ENCODE data around the gene VANGL2.

VANGL2 gene

GRCh38 chr1:160405331-160405877 is 5.0 kb downstream of the VANGL2 start:
- DNase-seq (ENCODE audit: low spot score) = no peak

- no peak for DNase-seq (ENCODE audit: low spot score)
Observed at GRCh38 chr1:160406131-160406968, 6.0 kb downstream of the VANGL2 start.

GRCh38 chr1:160407839-160408801 is 7.8 kb downstream of the VANGL2 start:
- no peak for DNase-seq (ENCODE audit: low spot score)

GRCh38 chr1:160408864-160409263 is 8.5 kb downstream of the VANGL2 start:
- no peak for DNase-seq (ENCODE audit: low spot score)

DNA sequence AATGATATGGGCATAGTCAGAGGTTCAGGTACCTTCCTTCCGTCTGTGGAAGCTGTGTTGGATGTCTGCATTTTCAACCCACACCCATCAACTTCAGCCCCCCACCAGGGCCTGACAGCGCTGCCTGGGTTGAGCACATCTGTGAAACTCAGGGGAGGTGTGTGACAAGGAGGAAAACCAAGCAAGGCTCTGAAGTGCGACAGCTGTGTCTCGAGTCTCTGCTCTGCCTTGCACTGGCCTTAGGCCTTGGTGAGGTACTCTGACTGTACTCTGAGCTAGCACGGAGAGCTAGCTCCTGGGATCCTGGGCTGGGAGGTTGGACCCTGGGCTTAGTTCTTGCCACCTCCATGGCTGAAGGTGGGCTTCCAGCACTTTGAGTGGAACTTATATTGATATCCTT is 9.1 kb downstream of the VANGL2 start:
- no peak for DNase-seq (ENCODE audit: low spot score)

DNA sequence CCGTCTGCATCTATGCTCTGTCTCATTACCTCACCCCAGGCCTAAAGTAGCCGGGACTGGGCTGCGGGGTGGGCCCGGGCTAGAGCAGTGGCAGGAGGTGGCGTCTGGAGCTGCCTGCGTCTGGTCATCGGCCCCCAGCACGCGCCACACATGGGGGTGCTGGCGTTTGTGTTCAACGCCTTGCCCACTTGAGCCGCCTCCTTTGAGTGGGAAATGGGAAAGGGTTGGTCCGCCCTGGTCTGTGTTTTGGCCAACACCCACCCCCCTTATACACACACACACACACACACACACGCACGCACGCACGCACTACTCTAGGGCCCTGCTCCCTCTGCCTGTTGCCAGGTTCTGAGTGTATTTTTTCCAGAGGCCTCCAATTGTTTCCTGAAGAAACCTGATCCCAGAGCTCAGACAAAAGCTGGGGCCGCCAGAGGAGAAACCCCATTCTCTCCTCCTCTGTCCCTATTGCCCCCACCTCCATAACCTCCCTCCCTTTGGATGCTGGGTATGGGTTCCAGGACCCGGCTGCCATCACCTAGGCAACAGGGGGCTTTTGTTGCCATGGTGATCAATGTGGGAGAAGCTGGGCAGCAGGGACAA is 10.1 kb downstream of the VANGL2 start:
- no peak for DNase-seq (ENCODE audit: low spot score)

GRCh38 chr1:160411271-160412027 is 11.1 kb downstream of the VANGL2 start:
- no peak for DNase-seq (ENCODE audit: low spot score)

- no peak for DNase-seq (ENCODE audit: low spot score)
Observed at GRCh38 chr1:160412028-160412362, 11.6 kb downstream of the VANGL2 start.

DNA sequence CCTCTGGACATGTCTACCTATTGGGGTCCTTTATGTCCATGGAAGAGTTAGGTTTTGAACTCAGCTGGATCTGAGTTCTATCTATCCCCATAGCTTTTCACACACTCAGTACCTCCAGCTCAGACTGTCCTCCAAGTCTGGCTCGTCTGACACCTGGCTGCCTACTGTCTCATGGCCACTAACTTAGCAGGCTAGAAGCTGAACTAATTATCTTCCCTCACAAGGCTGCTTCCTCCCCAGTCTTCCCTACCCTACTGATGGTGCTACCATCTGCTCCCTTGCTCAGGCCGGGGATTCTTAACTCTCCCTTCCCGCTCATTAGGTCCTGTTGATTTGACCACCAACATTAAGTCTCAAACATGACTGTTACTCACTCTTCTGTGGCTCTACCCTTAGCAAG is 13.4 kb downstream of the VANGL2 start:
- no peak for DNase-seq (ENCODE audit: low spot score)

- DNase-seq (ENCODE audit: low spot score) = no peak
Observed at GRCh38 chr1:160414881-160415280, 14.5 kb downstream of the VANGL2 start.

- DNase-seq (ENCODE audit: low spot score) = no peak
Observed at GRCh38 chr1:160415696-160416290, 15.4 kb downstream of the VANGL2 start.

GRCh38 chr1:160416369-160416768 is 16.0 kb downstream of the VANGL2 start:
- DNase-seq (ENCODE audit: low spot score) = no peak

DNA sequence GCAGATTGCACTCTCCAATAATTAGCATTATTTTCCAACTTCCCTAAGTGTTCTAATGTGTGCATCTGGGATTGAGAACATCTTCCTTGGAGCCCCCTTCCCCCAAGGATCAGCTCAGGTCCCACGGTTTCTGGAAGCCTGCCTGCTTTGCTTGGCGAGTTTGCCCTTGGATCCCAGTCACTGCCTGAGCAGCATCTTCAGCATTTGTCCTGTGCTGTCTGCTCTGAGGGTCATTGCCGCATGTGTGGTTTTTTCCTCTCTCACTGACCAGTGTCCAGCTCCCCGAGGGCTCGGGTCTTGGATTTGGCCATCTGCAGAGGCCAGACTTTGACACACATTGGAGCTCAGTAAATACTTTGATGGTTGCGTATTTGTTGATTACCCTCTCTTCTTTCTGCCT is 18.1 kb downstream of the VANGL2 start:
- DNase-seq (ENCODE audit: low spot score) = no peak

DNA sequence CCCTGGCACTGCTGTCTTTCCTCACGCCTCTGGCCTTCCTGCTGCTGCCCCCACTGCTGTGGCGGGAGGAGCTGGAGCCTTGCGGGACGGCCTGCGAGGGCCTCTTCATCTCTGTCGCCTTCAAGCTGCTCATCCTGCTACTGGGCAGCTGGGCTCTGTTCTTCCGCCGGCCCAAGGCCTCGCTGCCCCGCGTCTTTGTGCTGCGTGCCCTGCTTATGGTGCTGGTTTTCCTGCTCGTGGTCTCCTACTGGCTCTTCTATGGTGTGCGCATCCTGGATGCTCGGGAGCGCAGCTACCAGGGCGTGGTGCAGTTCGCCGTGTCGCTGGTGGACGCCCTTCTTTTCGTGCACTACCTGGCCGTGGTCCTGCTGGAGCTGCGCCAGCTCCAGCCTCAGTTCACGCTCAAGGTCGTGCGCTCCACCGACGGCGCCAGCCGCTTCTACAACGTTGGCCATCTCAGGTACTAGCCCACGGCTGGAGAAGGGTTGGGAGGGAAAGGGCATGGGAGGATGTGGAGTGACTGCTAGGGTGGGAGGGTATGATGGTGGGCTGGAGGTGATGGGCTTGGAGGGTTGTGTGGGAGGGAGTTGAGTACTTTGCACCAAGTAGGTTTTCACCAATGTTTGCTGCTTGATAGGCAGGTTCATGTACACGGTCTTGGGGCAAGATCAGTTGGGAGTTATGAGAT is 18.9 kb downstream of the VANGL2 start:
- no peak for DNase-seq (ENCODE audit: low spot score)

DNA sequence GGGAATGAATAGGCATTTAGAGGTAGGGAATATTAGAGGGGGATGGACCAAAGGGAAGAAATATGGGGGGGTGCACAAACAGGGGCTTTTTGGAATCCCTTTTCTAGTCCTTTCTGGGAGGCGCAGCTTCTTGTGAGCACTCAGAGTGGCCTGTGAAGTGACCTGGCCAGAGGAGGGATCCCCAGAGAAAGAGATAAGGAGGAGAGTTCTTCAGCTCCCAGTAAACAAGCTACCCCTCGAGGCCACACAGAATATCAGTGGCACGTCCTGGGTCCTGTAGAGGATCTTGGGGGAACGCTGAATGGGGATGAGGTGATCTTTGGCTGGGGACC is 19.4 kb downstream of the VANGL2 start:
- DNase-seq (ENCODE audit: low spot score) = no peak

DNA sequence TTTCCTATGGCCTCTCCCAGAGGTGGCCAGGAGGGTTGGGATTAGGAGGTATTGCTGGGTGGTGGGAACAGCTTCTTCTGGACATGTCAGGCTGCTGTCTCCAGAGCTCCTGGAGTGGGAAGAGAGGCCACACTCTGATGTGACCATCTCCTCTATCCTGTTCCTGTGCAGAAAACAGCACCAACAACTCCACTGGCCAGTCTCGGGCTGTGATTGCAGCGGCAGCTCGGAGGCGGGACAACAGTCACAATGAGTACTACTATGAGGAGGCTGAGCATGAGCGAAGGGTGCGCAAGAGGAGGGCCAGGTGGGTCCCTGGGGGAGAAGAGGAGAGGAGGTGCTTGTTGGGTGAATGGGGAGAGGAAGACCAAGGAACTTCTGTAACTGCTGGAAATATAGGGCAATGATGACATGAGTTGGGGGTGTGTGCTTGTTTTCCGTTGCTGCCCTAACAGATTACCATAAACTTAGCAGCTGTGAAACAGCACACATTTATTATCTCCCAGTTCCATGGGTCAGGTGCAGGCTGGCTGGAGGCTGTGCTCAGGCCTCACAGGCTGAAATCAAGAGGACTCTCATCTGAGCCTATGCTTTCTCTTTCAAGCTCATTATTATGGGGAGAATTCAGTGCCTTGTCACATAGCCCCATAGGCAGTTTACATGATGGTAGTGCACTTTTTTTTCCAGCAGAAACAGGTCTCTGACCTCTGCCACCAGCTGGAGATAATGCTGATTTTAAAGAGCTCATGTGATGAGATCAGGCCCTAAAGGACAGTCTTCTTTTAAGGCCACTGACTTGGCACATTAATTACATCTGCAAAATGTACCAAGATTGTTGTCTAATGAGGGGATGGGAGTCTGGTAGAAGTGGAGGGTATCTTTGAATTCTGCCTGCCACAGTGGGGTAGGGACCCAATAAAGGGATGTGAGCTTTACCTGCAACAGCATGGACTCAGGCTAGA is 20.8 kb downstream of the VANGL2 start:
- no peak for DNase-seq (ENCODE audit: low spot score)

DNA sequence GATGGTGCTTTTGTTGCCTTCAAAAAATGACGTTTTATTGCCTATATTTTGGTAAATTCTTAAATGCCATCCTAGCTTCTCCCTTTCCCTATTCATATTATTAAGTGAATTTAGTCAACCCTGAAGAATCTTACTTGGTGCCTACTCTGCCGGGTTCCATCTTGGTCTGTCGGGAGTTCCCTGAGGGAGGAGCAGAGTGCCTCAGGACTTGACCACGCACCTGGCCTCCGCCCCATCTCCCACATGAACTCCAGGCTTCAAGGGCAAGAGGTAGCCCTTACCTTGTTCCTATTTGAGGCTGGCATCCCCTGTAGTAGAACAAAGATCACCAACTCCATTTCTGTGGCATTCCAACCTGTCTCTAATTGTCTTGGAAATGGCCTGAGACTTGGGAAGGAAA is 21.5 kb downstream of the VANGL2 start:
- no peak for DNase-seq (ENCODE audit: low spot score)

GRCh38 chr1:160423966-160424365 is 23.6 kb downstream of the VANGL2 start:
- DNase-seq (ENCODE audit: low spot score) = no peak

DNA sequence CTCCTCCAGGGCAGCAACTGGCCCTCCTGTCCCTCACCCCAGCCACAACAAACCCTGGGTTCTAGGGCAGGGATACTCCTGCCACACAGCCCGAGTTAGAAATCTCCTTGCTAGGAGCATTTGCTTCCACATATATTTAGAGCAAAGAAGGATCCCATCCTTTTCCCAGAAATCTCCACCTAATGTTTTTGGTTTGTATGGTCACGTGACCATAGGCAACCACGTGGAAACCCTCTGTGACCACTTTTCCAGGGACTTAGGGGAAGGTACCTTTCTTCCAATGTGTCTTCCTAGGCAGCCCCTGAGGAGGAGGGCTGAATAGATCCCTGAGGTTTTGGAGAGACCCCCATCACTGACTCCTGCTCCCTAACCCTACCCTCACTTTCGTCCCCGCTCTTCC is 25.5 kb downstream of the VANGL2 start:
- no peak for DNase-seq (ENCODE audit: low spot score)

DNA sequence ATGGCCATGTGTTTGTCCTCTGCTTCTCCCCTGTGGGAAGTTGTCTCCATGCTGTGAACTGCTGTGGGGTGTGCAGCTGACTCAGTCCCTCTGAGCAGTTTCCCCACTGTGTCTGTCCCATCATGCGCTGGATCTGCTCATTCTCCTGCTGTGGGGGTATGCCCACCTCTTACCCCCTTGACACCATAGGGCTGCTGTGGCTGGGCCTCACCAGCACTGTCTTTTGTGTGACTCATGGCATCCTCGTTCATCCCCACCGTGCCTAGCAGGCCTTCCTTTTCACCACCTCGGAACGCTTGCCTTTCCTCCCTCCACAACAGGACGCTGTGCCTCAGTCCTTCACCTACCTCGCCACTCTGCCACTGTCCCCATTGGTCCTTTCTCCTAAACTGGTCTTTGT is 27.3 kb downstream of the VANGL2 start:
- DNase-seq (ENCODE audit: low spot score) = no peak
